Measurements from ENCODE around the gene PRRC1. TPM values are rescaled to one million over a fixed set of nuclear protein-coding genes. Genes with fewer than 3 reads are reported as not detected.
A peak's percentile ranks its signal among the peaks of the same experiment; 100 is the strongest.

The PRRC1 gene
- total RNA-seq, 1 donor from 2014 or later = 103 TPM

DNA sequence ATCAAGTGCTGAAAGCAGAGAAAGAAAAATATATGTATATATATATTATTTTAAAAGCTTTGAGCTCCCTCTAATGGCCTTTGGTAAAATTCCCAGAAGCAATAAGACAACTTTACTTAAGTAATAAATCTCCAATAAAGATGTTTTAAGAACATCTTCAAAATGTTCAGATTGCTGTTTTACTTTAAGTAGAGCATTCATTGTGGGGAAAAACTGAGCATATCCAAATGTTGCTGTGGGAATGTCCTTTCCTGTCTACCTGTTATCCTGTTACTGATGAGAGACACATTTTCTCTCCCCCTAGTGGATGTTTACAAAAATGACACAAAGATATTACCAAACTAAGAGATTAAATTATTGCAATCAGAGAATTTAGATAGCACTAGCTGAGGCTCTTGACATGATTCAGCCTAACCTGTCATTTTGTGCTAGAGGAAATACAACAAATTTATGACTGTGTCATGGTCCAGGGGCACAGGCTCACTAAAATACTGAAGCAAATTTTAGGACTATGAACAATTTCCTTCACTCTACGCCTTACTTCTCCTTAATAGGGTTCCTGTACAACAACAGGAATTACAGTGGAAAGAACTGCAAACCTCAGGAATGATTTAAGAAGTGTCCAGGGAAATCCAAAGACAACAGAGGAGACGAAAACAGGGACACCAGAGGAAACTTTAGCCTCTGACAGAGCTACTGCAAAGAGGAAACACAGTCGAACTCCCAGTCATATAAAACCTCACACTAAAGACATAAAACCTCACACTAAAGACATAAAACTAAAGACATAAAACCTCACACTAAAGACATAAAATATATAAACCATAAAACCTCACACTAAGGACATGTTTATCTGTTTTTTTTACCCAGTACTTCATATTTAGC, 24.3 kb upstream of the PRRC1 start:
- DNase-seq (ENCODE audit: extremely low spot score, unreplicated experiment) = no peak
- peaks cover 2% of the 10 kb centered on the region for H3K36me3 Mint-ChIP-seq (ENCODE audit: unreplicated experiment)
- no peaks in the 10 kb centered on the region for H3K9me3 Mint-ChIP-seq (ENCODE audit: unreplicated experiment)
- H3K27me3 Mint-ChIP-seq (ENCODE audit: unreplicated experiment) = peaks cover 47% of the 10 kb centered on the region
- no peak overlapping the region for H3K4me3 Mint-ChIP-seq (ENCODE audit: unreplicated experiment)
- TF ChIP-seq CTCF (IDR thresholded peaks at IDR 0.05) = peak; percentile 98
- peaks cover 2% of the 10 kb centered on the region for H3K4me1 Mint-ChIP-seq (ENCODE audit: unreplicated experiment)
- no peak overlapping the region for H3K27ac Mint-ChIP-seq (ENCODE audit: unreplicated experiment)

GRCh38 chr5:127498548-127498947, 18.9 kb upstream of the PRRC1 start:
- no peak for TF ChIP-seq CTCF (IDR thresholded peaks at IDR 0.05)
- H3K4me1 Mint-ChIP-seq (ENCODE audit: unreplicated experiment) = no peaks in the 10 kb centered on the region
- H3K27ac Mint-ChIP-seq (ENCODE audit: unreplicated experiment) = no peak overlapping the region
- H3K4me3 Mint-ChIP-seq (ENCODE audit: unreplicated experiment) = no peak overlapping the region
- DNase-seq (ENCODE audit: extremely low spot score, unreplicated experiment) = no peak
- H3K27me3 Mint-ChIP-seq (ENCODE audit: unreplicated experiment) = peaks cover 48% of the 10 kb centered on the region
- peaks cover 6% of the 10 kb centered on the region for H3K36me3 Mint-ChIP-seq (ENCODE audit: unreplicated experiment)
- no peaks in the 10 kb centered on the region for H3K9me3 Mint-ChIP-seq (ENCODE audit: unreplicated experiment)

- no peak overlapping the region for H3K4me3 Mint-ChIP-seq (ENCODE audit: unreplicated experiment)
- no peaks in the 10 kb centered on the region for H3K4me1 Mint-ChIP-seq (ENCODE audit: unreplicated experiment)
- no peak for TF ChIP-seq CTCF (IDR thresholded peaks at IDR 0.05)
- no peaks in the 10 kb centered on the region for H3K9me3 Mint-ChIP-seq (ENCODE audit: unreplicated experiment)
- H3K27ac Mint-ChIP-seq (ENCODE audit: unreplicated experiment) = no peak overlapping the region
- no peak for DNase-seq (ENCODE audit: extremely low spot score, unreplicated experiment)
- H3K27me3 Mint-ChIP-seq (ENCODE audit: unreplicated experiment) = peaks cover 38% of the 10 kb centered on the region
- H3K36me3 Mint-ChIP-seq (ENCODE audit: unreplicated experiment) = no peaks in the 10 kb centered on the region
Measured at GRCh38 chr5:127505905-127506304, 11.5 kb upstream of the PRRC1 start.

DNA sequence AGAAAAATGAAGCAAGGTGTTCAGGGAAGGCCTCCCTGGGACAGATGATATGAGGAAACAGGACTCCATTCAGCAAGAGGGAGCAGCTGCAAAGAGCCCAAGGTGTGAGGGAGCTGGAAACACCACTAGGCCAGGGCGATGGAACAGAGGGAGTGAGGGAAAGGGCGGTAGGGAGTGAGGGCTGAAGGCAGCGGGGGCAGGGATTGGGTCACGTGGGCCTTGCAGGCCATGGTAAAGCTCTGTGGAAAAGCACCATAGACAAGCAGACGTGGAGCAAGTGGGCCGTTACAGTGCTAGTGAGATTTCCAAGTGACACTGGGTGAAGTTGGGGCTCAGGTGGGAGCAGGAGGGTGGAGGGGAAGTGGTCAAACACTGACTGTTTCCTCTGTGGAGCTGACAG, 10.8 kb upstream of the PRRC1 start:
- TF ChIP-seq CTCF (IDR thresholded peaks at IDR 0.05) = no peak
- no peaks in the 10 kb centered on the region for H3K4me1 Mint-ChIP-seq (ENCODE audit: unreplicated experiment)
- H3K27me3 Mint-ChIP-seq (ENCODE audit: unreplicated experiment) = peaks cover 45% of the 10 kb centered on the region
- H3K27ac Mint-ChIP-seq (ENCODE audit: unreplicated experiment) = no peak overlapping the region
- no peaks in the 10 kb centered on the region for H3K36me3 Mint-ChIP-seq (ENCODE audit: unreplicated experiment)
- DNase-seq (ENCODE audit: extremely low spot score, unreplicated experiment) = no peak
- H3K4me3 Mint-ChIP-seq (ENCODE audit: unreplicated experiment) = no peak overlapping the region
- no peaks in the 10 kb centered on the region for H3K9me3 Mint-ChIP-seq (ENCODE audit: unreplicated experiment)

DNA sequence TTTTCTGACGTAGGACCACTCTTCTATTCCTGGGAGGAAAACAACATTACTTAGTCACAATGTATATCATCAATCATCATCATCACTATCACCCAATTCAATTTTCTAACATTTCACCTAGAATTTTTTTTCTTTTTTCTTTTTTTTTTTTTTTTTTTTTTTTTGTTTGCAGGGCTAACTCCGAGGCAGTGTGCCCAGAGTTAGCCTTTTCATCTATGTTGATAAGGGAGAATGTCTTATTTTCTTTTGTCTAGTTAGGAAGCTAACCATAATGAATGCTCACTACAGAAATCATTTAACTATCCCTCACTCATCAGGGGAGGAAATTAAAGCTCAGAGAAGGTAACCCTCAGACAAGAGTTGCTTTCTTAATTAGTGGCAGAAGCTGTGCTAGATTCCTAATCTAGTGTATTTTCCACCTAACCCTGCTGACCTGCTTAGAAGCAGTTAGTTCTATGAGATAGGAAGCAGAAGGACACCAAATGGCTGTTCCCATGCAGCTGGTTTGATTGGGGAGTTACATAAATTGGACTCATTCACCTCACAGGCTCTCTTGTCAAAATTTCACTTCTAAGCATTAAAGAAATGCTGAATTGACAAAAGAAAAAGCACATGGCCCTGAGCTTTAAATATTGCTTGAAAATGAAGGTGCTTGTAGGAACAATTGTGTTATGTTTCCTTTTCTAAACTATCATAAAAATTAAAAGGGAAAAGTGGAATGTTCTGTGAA, 8.6 kb upstream of the PRRC1 start:
- Mint-ChIP-seq H3K9me3 (ENCODE audit: unreplicated experiment) (no peaks in the 10 kb centered on the region), H3K4me3 (ENCODE audit: unreplicated experiment) (no peak overlapping the region), H3K36me3 (ENCODE audit: unreplicated experiment) (no peaks in the 10 kb centered on the region), H3K27ac (ENCODE audit: unreplicated experiment) (no peak overlapping the region), H3K4me1 (ENCODE audit: unreplicated experiment) (no peaks in the 10 kb centered on the region), H3K27me3 (ENCODE audit: unreplicated experiment) (peaks cover 47% of the 10 kb centered on the region)
- no peak for DNase-seq (ENCODE audit: extremely low spot score, unreplicated experiment)
- TF ChIP-seq CTCF (IDR thresholded peaks at IDR 0.05) = no peak

Measured in osteocyte (in vitro differentiated cells).